Neural crest cell (in vitro differentiated cells): Measurements from ENCODE around the gene EARS2. TPM values are rescaled to one million over a fixed set of nuclear protein-coding genes. Genes with fewer than 3 reads are reported as not detected.

Experiments
- DNase-seq: peaks from one replicate; pipeline ENCODE4 v3.0.0; 2021; ENCODE audit warnings: low read depth, mixed read lengths, low spot score
- H3K27ac Mint-ChIP-seq: one replicate; pipeline ENCODE4 v1.8.0; 2021; ENCODE audit warnings: mild to moderate bottlenecking, mixed read lengths; ENCODE audit not compliant: unreplicated experiment
- H3K27me3 Mint-ChIP-seq: 2 replicates; pipeline ENCODE4 v1.8.0; 2021; ENCODE audit warnings: low read depth, mild to moderate bottlenecking, mixed read lengths
- H3K36me3 Mint-ChIP-seq: 2 replicates; pipeline ENCODE4 v1.8.0; 2021; ENCODE audit warnings: low read depth, mild to moderate bottlenecking, mixed read lengths
- H3K4me1 Mint-ChIP-seq: 2 replicates; pipeline ENCODE4 v1.8.0; 2021; ENCODE audit warnings: mixed read lengths
- H3K4me3 Mint-ChIP-seq: one replicate; pipeline ENCODE4 v1.8.0; 2021; ENCODE audit warnings: mild to moderate bottlenecking, mixed read lengths
- H3K9me3 Mint-ChIP-seq: 2 replicates; pipeline ENCODE4 v1.8.0; 2021; ENCODE audit warnings: mixed read lengths
- total RNA-seq: library from RNA; stranded (reverse); gene quantifications from 2 replicates; pipeline ENCODE4 v1.2.1, GENCODE V29; 2021
- TF ChIP-seq, protein P1 (sequence below): fragments of 200-600 bp; sonication (generic); conservative IDR thresholded peaks from 2 replicates; pipeline ENCODE4 v1.5.0; 2021; ENCODE audit warnings: antibody characterized with exemption, mild to moderate bottlenecking

The EARS2 gene
- total RNA-seq, 1 donor from 2014 or later = 27.5 TPM

GRCh38 chr16:23539984-23540816 lies 16.9 kb downstream of the EARS2 start:
- H3K4me3 Mint-ChIP-seq = no peak overlapping the region
- DNase-seq = no peak
- TF ChIP-seq, protein P1, sequence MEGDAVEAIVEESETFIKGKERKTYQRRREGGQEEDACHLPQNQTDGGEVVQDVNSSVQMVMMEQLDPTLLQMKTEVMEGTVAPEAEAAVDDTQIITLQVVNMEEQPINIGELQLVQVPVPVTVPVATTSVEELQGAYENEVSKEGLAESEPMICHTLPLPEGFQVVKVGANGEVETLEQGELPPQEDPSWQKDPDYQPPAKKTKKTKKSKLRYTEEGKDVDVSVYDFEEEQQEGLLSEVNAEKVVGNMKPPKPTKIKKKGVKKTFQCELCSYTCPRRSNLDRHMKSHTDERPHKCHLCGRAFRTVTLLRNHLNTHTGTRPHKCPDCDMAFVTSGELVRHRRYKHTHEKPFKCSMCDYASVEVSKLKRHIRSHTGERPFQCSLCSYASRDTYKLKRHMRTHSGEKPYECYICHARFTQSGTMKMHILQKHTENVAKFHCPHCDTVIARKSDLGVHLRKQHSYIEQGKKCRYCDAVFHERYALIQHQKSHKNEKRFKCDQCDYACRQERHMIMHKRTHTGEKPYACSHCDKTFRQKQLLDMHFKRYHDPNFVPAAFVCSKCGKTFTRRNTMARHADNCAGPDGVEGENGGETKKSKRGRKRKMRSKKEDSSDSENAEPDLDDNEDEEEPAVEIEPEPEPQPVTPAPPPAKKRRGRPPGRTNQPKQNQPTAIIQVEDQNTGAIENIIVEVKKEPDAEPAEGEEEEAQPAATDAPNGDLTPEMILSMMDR = no peak
- no peaks in the 10 kb centered on the region for H3K27me3 Mint-ChIP-seq
- H3K27ac Mint-ChIP-seq = no peak overlapping the region
- no peaks in the 10 kb centered on the region for H3K9me3 Mint-ChIP-seq
- H3K36me3 Mint-ChIP-seq = no peaks in the 10 kb centered on the region
- H3K4me1 Mint-ChIP-seq = no peaks in the 10 kb centered on the region

DNA sequence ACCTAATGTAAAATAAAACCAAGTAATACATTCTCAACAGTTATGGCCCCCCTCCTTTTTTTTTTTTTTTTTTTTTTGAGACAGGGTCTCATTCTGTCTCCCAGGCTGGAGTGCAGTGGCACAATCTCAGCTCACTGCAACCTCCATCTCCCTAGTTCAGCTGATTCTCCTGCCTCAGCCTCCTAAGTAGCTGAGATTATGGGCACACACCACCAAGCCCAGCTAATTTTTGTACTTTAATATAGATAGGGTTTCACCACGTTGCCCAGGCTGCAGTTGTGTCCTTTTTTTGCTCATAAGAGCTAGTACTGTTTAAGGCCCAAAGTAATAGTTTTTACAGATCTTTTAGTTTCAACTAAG lies 18.3 kb downstream of the EARS2 start:
- H3K27me3 Mint-ChIP-seq = no peaks in the 10 kb centered on the region
- no peak for DNase-seq
- no peaks in the 10 kb centered on the region for H3K4me1 Mint-ChIP-seq
- no peaks in the 10 kb centered on the region for H3K9me3 Mint-ChIP-seq
- no peak overlapping the region for H3K4me3 Mint-ChIP-seq
- TF ChIP-seq, protein P1 = no peak
- no peak overlapping the region for H3K27ac Mint-ChIP-seq
- no peaks in the 10 kb centered on the region for H3K36me3 Mint-ChIP-seq

DNA sequence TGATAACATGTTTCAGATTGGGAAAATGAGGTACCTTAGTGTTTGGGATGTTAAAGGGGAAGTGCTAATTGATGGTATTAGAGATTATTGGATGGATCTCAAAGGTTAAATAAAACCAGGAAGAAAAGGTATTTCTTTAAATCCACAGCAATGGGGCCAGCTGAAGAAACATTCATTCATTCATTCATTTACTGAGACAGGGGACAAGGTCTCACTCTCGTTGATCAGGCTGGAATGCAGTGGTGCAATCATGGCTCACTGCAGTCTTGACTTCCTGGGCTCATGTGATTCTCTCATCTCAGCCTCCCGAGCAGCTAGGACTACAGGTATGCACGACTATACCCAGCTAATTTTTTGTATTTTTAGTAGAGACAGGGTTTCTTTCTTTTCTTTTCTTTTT lies 19.8 kb downstream of the EARS2 start:
- no peaks in the 10 kb centered on the region for H3K4me1 Mint-ChIP-seq
- no peaks in the 10 kb centered on the region for H3K36me3 Mint-ChIP-seq
- H3K27me3 Mint-ChIP-seq = no peaks in the 10 kb centered on the region
- H3K27ac Mint-ChIP-seq = no peak overlapping the region
- H3K9me3 Mint-ChIP-seq = no peaks in the 10 kb centered on the region
- TF ChIP-seq, protein P1 = no peak
- no peak overlapping the region for H3K4me3 Mint-ChIP-seq
- DNase-seq = no peak

GRCh38 chr16:23535901-23536300 lies 21.2 kb downstream of the EARS2 start:
- Mint-ChIP-seq H3K36me3 (peaks cover 3% of the 10 kb centered on the region), H3K4me1 (no peaks in the 10 kb centered on the region), H3K9me3 (no peaks in the 10 kb centered on the region), H3K4me3 (no peak overlapping the region), H3K27ac (no peak overlapping the region), H3K27me3 (no peaks in the 10 kb centered on the region)
- TF ChIP-seq, protein P1 = no peak
- no peak for DNase-seq

DNA sequence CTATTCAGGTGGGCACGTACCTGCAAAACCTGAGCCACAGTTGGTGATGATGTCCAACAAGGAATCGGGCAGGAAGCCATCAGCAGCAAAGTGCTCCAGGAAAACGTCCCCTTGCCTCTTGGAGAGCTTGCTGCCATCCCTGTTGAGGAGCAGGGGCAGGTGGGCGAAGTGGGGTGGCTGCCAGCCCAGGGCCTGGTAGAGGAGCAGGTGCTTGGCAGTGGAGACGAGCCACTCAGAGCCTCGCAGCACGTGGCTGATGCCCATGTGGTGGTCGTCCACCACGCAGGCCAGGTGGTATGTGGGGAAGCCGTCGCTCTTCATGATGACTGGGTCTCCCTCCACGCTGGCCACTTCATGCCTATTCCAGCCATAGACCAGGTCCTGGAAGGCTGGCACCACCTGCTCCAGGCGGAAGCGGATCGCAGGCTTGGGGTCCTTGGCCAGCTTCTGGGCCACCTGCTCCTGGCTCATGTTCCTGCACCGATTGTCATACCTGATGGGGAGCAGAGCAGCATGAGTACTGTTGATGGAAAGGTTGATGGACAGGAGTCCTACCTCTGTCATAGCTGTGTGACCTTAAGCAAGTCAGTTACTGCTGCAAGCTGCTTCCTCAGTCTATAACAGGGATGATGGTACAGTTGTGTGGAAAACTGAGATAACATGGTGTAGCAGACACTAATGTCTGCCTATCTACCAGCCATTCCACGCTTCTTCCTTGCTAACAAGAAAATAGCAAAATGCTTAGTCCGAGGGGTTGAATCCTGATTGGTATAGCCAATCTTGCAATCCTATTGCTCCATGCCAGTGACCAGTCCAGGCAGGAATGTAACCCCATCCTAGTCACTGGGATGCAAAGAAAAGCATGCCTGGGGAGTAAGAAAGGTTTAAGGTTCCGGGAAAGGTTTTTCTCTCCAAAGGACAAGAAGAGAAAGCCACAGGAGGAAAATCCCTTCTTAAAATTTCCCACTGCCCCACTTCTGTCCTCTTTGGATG lies 22.0 kb downstream of the EARS2 start:
- H3K36me3 Mint-ChIP-seq = peaks cover 3% of the 10 kb centered on the region
- H3K27me3 Mint-ChIP-seq = no peaks in the 10 kb centered on the region
- H3K27ac Mint-ChIP-seq = no peak overlapping the region

More for the DNA sequence above, 22.0 kb downstream of the EARS2 start:
- TF ChIP-seq, protein P1 = no peak
- no peaks in the 10 kb centered on the region for H3K4me1 Mint-ChIP-seq
- no peak for DNase-seq
- H3K4me3 Mint-ChIP-seq = no peak overlapping the region
- H3K9me3 Mint-ChIP-seq = no peaks in the 10 kb centered on the region
